H9 (cell line): ENCODE measurements around the gene LCE3A. TPM values are rescaled to one million over a fixed set of nuclear protein-coding genes. Genes with fewer than 3 reads are reported as not detected.
"Not testable (repeated sequence)": the region's sequence is repeated elsewhere in the genome, so short reads cannot be mapped to it uniquely, and the experiment has no call there.

Experiments used
- DNase-seq: peaks from one replicate; pipeline ENCODE4 v3.0.0-alpha.2; 2017
- H2AFZ ChIP-seq: one replicate; pipeline ENCODE4 v1.6.1; 2013; ENCODE audit warnings: mild to moderate bottlenecking, low read length, control low read depth, moderate library complexity
- H2AK5ac ChIP-seq: 2 replicates; pipeline ENCODE4 v1.6.1; 2013; ENCODE audit warnings: low read length, control low read depth, mixed read lengths; ENCODE audit not compliant: insufficient read length
- H2BK120ac ChIP-seq: one replicate; pipeline ENCODE4 v1.6.1; 2013; ENCODE audit warnings: low read depth, mild to moderate bottlenecking, low read length, control low read depth, inconsistent platforms; ENCODE audit not compliant: poor library complexity, severe bottlenecking
- H2BK12ac ChIP-seq: 2 replicates; pipeline ENCODE4 v1.6.1; 2013; ENCODE audit warnings: low read length, control low read depth, mixed read lengths, low read depth; ENCODE audit not compliant: insufficient read length
- H2BK15ac ChIP-seq: 2 replicates; pipeline ENCODE4 v1.6.1; 2013; ENCODE audit warnings: low read depth, low read length, control low read depth
- H2BK20ac ChIP-seq: one replicate; pipeline ENCODE4 v1.6.1; 2013; ENCODE audit warnings: low read depth, mild to moderate bottlenecking, low read length, control low read depth, inconsistent platforms; ENCODE audit not compliant: poor library complexity, severe bottlenecking
- H2BK5ac ChIP-seq: 2 replicates; pipeline ENCODE4 v1.6.1; 2013; ENCODE audit warnings: low read length, control low read depth, mixed read lengths; ENCODE audit not compliant: insufficient read length
- H3K14ac ChIP-seq: 2 replicates; pipeline ENCODE4 v1.6.1; 2013; ENCODE audit warnings: low read length, control low read depth; ENCODE audit not compliant: insufficient read depth
- H3K18ac ChIP-seq: 2 replicates; pipeline ENCODE4 v1.6.1; 2013; ENCODE audit warnings: low read depth, mild to moderate bottlenecking, mixed read lengths, low read length, control low read depth; ENCODE audit not compliant: insufficient read length
- H3K23ac ChIP-seq: 2 replicates; pipeline ENCODE4 v1.6.1; 2013; ENCODE audit warnings: low read length, control low read depth, mixed read lengths, low read depth; ENCODE audit not compliant: insufficient read length
- H3K23me2 ChIP-seq: 2 replicates; pipeline ENCODE4 v1.6.1; 2013; ENCODE audit warnings: low read depth, mild to moderate bottlenecking, mixed read lengths, low read length, control low read depth; ENCODE audit not compliant: insufficient read length, poor library complexity, severe bottlenecking
- H3K27ac ChIP-seq: 2 replicates; pipeline ENCODE4 v1.5.1; 2013; ENCODE audit warnings: low read length, control low read depth, mixed read lengths, low read depth; ENCODE audit not compliant: insufficient read length
- H3K27me3 ChIP-seq: 2 replicates; pipeline ENCODE4 v1.6.1; 2013; ENCODE audit warnings: low read length, control low read depth, inconsistent platforms; ENCODE audit not compliant: insufficient read depth
- H3K4ac ChIP-seq: 2 replicates; pipeline ENCODE4 v1.6.1; 2013; ENCODE audit warnings: low read depth, mild to moderate bottlenecking, control low read depth, inconsistent platforms, low read length, moderate library complexity
- H3K4me1 ChIP-seq: 2 replicates; pipeline ENCODE4 v1.6.1; 2013; ENCODE audit warnings: low read length, control low read depth, inconsistent platforms; ENCODE audit not compliant: insufficient read depth
- H3K4me2 ChIP-seq: 2 replicates; pipeline ENCODE4 v1.6.1; 2013; ENCODE audit warnings: low read length, control low read depth, mixed read lengths; ENCODE audit not compliant: insufficient read length, insufficient read depth
- H3K56ac ChIP-seq: 2 replicates; pipeline ENCODE4 v1.6.1; 2013; ENCODE audit warnings: low read depth, mild to moderate bottlenecking, mixed read lengths, low read length, control low read depth; ENCODE audit not compliant: insufficient read length
- H3K79me1 ChIP-seq: 2 replicates; pipeline ENCODE4 v1.6.1; 2013; ENCODE audit warnings: low read depth, mild to moderate bottlenecking, moderate library complexity, low read length, control low read depth, inconsistent platforms; ENCODE audit not compliant: insufficient read depth, poor library complexity, severe bottlenecking
- H3K79me2 ChIP-seq: 2 replicates; pipeline ENCODE4 v1.6.1; 2013; ENCODE audit warnings: low read length, control low read depth, inconsistent platforms; ENCODE audit not compliant: insufficient read depth
- H3K9ac ChIP-seq: 2 replicates; pipeline ENCODE4 v1.6.1; 2013; ENCODE audit warnings: low read length, control low read depth, mixed read lengths; ENCODE audit not compliant: insufficient read length; ENCODE audit errors: extremely low read depth
- H3K9me3 ChIP-seq: one replicate; pipeline ENCODE4 v1.6.1; 2013; ENCODE audit warnings: low read depth, low read length, inconsistent platforms; ENCODE audit not compliant: control insufficient read depth
- H3T11ph ChIP-seq: one replicate; pipeline ENCODE4 v1.6.1; 2013; ENCODE audit warnings: mild to moderate bottlenecking, low read length, control low read depth, inconsistent platforms
- H4K20me1 ChIP-seq: one replicate; pipeline ENCODE4 v1.6.1; 2013; ENCODE audit not compliant: control insufficient read depth, insufficient read length, insufficient read depth
- H4K5ac ChIP-seq: 2 replicates; pipeline ENCODE4 v1.6.1; 2013; ENCODE audit warnings: low read depth, mild to moderate bottlenecking, mixed read lengths, low read length, control low read depth; ENCODE audit not compliant: insufficient read length
- H4K8ac ChIP-seq: replicated peaks from 2 replicates; pipeline ENCODE4 v1.6.1; 2013; ENCODE audit warnings: low read length, control low read depth, mixed read lengths, low read depth; ENCODE audit not compliant: insufficient read length
- H4K91ac ChIP-seq: 2 replicates; pipeline ENCODE4 v1.6.1; 2013; ENCODE audit warnings: low read depth, mild to moderate bottlenecking, moderate library complexity, mixed read lengths, low read length, control low read depth; ENCODE audit not compliant: insufficient read length
- H3K27ac Mint-ChIP-seq, 3 experiments: 2 replicates in 2 of 3; 3 replicates in 1 of 3; pipeline ENCODE4 v1.8.0; 2020 to 2021; ENCODE audit warnings: mixed read lengths in 3 of 3, mild to moderate bottlenecking in 1 of 3, moderate library complexity in 1 of 3
- H3K27me3 Mint-ChIP-seq: 2 replicates; pipeline ENCODE4 v1.8.0; 2021; ENCODE audit warnings: low read depth, mild to moderate bottlenecking, moderate library complexity, mixed read lengths
- H3K36me3 Mint-ChIP-seq, 3 experiments: 2 replicates in 2 of 3; 3 replicates in 1 of 3; pipeline ENCODE4 v1.8.0; 2020 to 2021; ENCODE audit warnings: low read depth in 3 of 3, mixed read lengths in 3 of 3; ENCODE audit not compliant: insufficient read depth in 1 of 3
- H3K4me1 Mint-ChIP-seq, 2 experiments: 2 replicates each; pipeline ENCODE4 v1.8.0; 2020; ENCODE audit warnings: mixed read lengths in 2 of 2
- H3K4me3 Mint-ChIP-seq, 2 experiments: 2 replicates in 1 of 2; 3 replicates in 1 of 2; pipeline ENCODE4 v1.8.0; 2020 to 2021; ENCODE audit warnings: mild to moderate bottlenecking in 2 of 2, mixed read lengths in 2 of 2, moderate library complexity in 1 of 2
- H3K9me3 Mint-ChIP-seq, 2 experiments: 2 replicates in 1 of 2; 3 replicates in 1 of 2; pipeline ENCODE4 v1.8.0; 2020; ENCODE audit warnings: mild to moderate bottlenecking in 2 of 2, mixed read lengths in 2 of 2, moderate library complexity in 1 of 2
- CTCF ChIP-seq: fragments of 200-600 bp; sonication (generic); conservative IDR thresholded peaks from 3 replicates; pipeline ENCODE4 v1.8.0; 2021; ENCODE audit warnings: antibody characterized with exemption, mild to moderate bottlenecking
- WGBS: extraction: QIAGEN DNeasy Blood & Tissue Kit; methylation state at CpG from one replicate; pipeline ENCODE4 v1.1.7; 2013; ENCODE audit warnings: missing lambda C conversion rate, low lambda C conversion rate, mixed read lengths; ENCODE audit not compliant: insufficient read length; ENCODE audit errors: extremely low coverage; 5-methylcytosine and 5-hydroxymethylcytosine counted together
- total RNA-seq: library from RNA; stranded (reverse); gene quantifications from 2 replicates; pipeline ENCODE4 v1.2.1, GENCODE V29; 2021

The LCE3A gene
- total RNA-seq, 1 experiment from 2014 or later, result not detected

GRCh38 chr1:152667648-152668047 is 44.7 kb upstream of the LCE3A start:
- H3K27ac ChIP-seq, result no peak overlapping the region
- H2BK12ac ChIP-seq, result no peak overlapping the region
- no peaks in the 10 kb centered on the region; the same call in 1 of the 2 replicates for H3K27me3 ChIP-seq
- H3K56ac ChIP-seq, result no peak overlapping the region
- Mint-ChIP-seq H3K4me3 (no peak overlapping the region), H3K4me1 (no peaks in the 10 kb centered on the region), H3K27ac (no peak overlapping the region), H3K9me3 (peaks cover 95 to 97% of the 10 kb centered on the region in 2 experiments), H3K27me3 (no peaks in the 10 kb centered on the region; the same call in none of the 2 replicates), H3K36me3 (peaks cover 4 to 13% (median 11%) of the 10 kb centered on the region in 3 experiments)
- no peaks in the 10 kb centered on the region for H3K79me2 ChIP-seq
- no peak overlapping the region for H3K14ac ChIP-seq
- DNase-seq, result no peak
- H4K91ac ChIP-seq, result no peak overlapping the region
- no peak overlapping the region for H3K4me2 ChIP-seq
- WGBS, result no CpG with 5 or more reads among the region's 5 CpGs
- no peak overlapping the region for H3T11ph ChIP-seq
- H3K9ac ChIP-seq, result no peak overlapping the region
- no peaks in the 10 kb centered on the region for H4K20me1 ChIP-seq
- H3K4ac ChIP-seq, result no peak overlapping the region
- no peak overlapping the region for H2BK5ac ChIP-seq
- H2AK5ac ChIP-seq, result no peak overlapping the region
- H4K8ac ChIP-seq, result no peak overlapping the region
- no peaks in the 10 kb centered on the region for H3K23me2 ChIP-seq
- H2BK15ac ChIP-seq, result no peak overlapping the region
- H3K18ac ChIP-seq, result no peak overlapping the region
- H3K79me1 ChIP-seq, result no peaks in the 10 kb centered on the region
- no peak for TF ChIP-seq CTCF
- H3K23ac ChIP-seq, result no peak overlapping the region
- H2AFZ ChIP-seq, result no peak overlapping the region
- no peak overlapping the region for H4K5ac ChIP-seq
- H3K4me1 ChIP-seq, result no peaks in the 10 kb centered on the region
- no peak overlapping the region for H2BK120ac ChIP-seq
- H2BK20ac ChIP-seq, result no peak overlapping the region
- H3K9me3 ChIP-seq, result peaks cover 96% of the 10 kb centered on the region

GRCh38 chr1:152666171-152666570 is 43.3 kb upstream of the LCE3A start:
- H3K23ac ChIP-seq, H4K8ac ChIP-seq, H4K20me1 ChIP-seq, H3K4me2 ChIP-seq, H3K27me3 ChIP-seq, H3K4me3 Mint-ChIP-seq, H3K27ac ChIP-seq, H3K23me2 ChIP-seq, H3T11ph ChIP-seq, H3K4me1 Mint-ChIP-seq, DNase-seq, H3K18ac ChIP-seq, H3K27ac Mint-ChIP-seq, H2BK12ac ChIP-seq, H3K79me1 ChIP-seq, H2BK5ac ChIP-seq, H4K91ac ChIP-seq, H2AK5ac ChIP-seq, H3K56ac ChIP-seq, H3K27me3 Mint-ChIP-seq, H2BK20ac ChIP-seq, H2AFZ ChIP-seq, H3K4ac ChIP-seq, H4K5ac ChIP-seq, H2BK120ac ChIP-seq, H2BK15ac ChIP-seq, H3K14ac ChIP-seq, H3K9ac ChIP-seq, H3K79me2 ChIP-seq, H3K4me1 ChIP-seq: not testable (repeated sequence)
- Mint-ChIP-seq H3K36me3 (peaks cover under 1 to 13% (median 10%) of the 10 kb centered on the region in 3 experiments), H3K9me3 (peaks cover 95 to 98% of the 10 kb centered on the region in 2 experiments)
- WGBS, result no CpG with 5 or more reads among the region's 1 CpG
- H3K9me3 ChIP-seq, result peaks cover 94% of the 10 kb centered on the region
